ENCODE data around the gene TOM1L1. TPM values are rescaled to one million over a fixed set of nuclear protein-coding genes. Genes with fewer than 3 reads are reported as not detected.

Gene TOM1L1
- total RNA-seq, 1 donor from 2014 or later = 34.1 TPM

DNA sequence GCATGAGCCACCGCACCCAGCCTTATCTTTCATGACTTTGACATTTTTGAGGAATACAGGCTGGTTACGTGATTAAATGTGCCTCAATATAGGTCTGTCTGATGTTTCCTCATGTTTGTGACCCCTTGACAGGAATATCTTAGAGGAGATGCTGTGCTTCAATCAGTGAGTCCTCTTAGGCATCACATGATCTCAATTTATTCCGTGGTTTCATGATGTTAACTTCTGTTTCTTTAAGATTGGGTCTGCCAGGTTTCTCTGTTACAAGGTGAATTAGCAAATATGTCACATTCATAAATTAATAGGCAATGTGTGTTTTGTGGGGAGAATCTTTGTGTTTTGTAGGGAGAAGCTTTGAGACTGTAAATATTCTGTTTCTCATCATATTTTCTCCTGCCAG lies 71.2 kb downstream of the TOM1L1 start:
- Histone ChIP-seq H3K4me3 (no peak overlapping the region), H3K27me3 (ENCODE audit: low read depth) (no peaks in the 10 kb centered on the region), H3K36me3 (no peaks in the 10 kb centered on the region), H3K9me3 (no peaks in the 10 kb centered on the region), H3K4me1 (peaks cover 14% of the 10 kb centered on the region), H3K27ac (no peak overlapping the region)
- intact Hi-C loops (cut with DNase I) = no loop called here
- TF ChIP-seq, protein P1, sequence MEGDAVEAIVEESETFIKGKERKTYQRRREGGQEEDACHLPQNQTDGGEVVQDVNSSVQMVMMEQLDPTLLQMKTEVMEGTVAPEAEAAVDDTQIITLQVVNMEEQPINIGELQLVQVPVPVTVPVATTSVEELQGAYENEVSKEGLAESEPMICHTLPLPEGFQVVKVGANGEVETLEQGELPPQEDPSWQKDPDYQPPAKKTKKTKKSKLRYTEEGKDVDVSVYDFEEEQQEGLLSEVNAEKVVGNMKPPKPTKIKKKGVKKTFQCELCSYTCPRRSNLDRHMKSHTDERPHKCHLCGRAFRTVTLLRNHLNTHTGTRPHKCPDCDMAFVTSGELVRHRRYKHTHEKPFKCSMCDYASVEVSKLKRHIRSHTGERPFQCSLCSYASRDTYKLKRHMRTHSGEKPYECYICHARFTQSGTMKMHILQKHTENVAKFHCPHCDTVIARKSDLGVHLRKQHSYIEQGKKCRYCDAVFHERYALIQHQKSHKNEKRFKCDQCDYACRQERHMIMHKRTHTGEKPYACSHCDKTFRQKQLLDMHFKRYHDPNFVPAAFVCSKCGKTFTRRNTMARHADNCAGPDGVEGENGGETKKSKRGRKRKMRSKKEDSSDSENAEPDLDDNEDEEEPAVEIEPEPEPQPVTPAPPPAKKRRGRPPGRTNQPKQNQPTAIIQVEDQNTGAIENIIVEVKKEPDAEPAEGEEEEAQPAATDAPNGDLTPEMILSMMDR (IDR thresholded peaks at IDR 0.05) = no peak
- ATAC-seq = no peak
- no peak for DNase-seq

DNA sequence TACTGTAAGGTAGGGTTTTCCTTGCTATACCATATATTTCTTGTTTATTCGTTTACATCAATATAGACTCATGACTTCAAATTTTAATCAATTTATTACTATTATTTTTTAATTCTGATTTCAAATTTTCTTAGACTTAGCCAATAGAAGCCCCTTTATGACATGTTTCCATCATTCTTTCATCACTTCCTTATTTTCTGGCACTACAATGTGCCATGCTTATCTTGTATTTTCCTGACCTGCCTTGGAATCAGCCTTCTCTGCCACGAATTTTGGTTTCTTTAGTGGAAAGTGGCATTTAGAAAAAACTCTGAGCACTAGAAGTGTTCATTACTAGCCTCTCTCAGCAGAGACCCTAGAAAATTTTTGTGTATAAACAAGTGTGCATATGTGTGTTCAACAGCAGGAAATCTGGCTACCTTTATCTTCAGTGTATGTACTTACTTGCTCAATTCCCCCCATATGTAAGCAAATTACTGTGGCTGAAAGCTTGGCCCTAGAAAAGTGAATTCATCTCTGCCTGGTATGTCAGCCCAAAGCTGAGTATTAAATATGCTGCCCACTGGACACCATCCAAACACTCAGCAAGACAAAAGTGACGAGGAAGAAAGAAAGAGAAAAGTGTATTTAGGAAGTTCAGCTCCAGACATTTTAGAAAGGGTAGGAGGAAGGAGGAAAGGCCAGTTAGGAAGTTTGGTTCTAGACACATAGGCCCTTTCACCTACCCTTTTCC lies 71.9 kb downstream of the TOM1L1 start:
- H3K4me1 ChIP-seq = peaks cover 9% of the 10 kb centered on the region
- no peak overlapping the region for H3K4me3 ChIP-seq
- DNase-seq (no peak), ATAC-seq (no peak)
- H3K36me3 ChIP-seq = no peaks in the 10 kb centered on the region
- no peaks in the 10 kb centered on the region for H3K9me3 ChIP-seq
- no peaks in the 10 kb centered on the region for H3K27me3 ChIP-seq (ENCODE audit: low read depth)
- intact Hi-C loops (cut with DNase I) = no loop called here
- H3K27ac ChIP-seq = no peak overlapping the region
- TF ChIP-seq, protein P1 (IDR thresholded peaks at IDR 0.05) = no peak

DNA sequence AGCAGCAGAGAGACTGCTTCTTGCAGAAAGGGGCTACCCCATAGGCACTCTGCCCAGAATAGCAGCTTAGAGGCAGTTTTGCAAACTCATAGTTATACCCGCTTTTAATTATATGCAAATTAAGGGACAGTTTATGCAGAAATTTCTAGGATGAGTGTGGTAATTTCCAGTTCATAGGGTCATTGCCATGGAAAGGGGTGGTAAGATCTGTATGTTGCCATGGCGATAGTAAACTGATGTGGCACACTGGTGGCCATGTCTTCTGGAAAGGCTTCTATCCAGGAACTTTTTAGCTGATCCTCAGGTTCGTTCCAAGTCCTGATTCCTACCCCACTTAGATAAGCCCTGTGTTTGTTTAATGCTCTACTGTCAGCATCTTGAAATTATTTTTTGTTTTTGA lies 74.1 kb downstream of the TOM1L1 start:
- no peaks in the 10 kb centered on the region for H3K27me3 ChIP-seq (ENCODE audit: low read depth)
- H3K4me3 ChIP-seq = no peak overlapping the region
- ATAC-seq (no peak), DNase-seq (no peak)
- no peaks in the 10 kb centered on the region for H3K9me3 ChIP-seq
- H3K36me3 ChIP-seq = no peaks in the 10 kb centered on the region
- intact Hi-C loops (cut with DNase I) = no loop called here
- peaks cover 2% of the 10 kb centered on the region for H3K4me1 ChIP-seq
- no peak overlapping the region for H3K27ac ChIP-seq
- TF ChIP-seq, protein P1 (IDR thresholded peaks at IDR 0.05) = no peak

DNA sequence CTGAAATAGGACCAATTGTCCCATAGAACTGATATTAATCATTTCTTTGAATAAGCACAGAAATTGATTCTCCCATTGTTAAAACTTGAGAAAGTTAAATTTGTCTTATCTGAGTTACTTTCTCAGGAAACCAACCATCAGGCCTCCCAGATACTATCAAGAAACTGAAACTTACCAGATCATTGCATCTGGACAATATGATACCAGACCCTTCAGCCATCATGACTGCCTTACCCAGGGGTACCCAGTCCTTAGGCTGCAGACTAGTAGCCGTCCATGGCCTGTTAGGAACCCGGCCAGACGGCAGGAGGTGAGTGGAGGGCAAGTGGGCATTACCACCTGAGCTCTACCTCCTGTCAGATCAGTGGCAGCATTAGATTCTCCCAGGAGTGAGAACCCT lies 75.7 kb downstream of the TOM1L1 start:
- Histone ChIP-seq H3K4me3 (no peak overlapping the region), H3K27me3 (ENCODE audit: low read depth) (no peaks in the 10 kb centered on the region), H3K9me3 (peaks cover 6% of the 10 kb centered on the region), H3K27ac (no peak overlapping the region), H3K36me3 (no peaks in the 10 kb centered on the region), H3K4me1 (no peaks in the 10 kb centered on the region)
- no peak for DNase-seq
- no peak for ATAC-seq
- TF ChIP-seq, protein P1 (IDR thresholded peaks at IDR 0.05) = no peak
- intact Hi-C loops (cut with DNase I) = no loop called here

DNA sequence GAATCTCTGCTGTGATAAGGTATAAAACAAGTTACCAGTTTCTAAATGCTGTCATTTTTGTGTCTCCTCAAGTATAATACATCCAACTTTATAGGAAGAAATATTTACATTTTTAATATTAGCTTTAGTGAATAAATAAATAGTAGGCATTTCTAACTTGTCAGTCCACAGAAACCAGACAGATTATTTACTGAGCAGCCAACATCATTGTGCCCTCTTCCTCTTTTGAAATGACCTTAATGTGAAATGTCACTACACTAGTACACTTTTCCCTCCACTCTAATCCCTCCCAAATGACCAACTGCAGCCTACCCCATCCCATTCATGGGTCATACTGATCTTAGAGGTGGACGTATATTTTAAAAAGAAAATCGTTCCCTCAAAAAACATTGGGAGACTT lies 77.1 kb downstream of the TOM1L1 start:
- ATAC-seq (no peak), DNase-seq (no peak)
- Histone ChIP-seq H3K27me3 (ENCODE audit: low read depth) (no peaks in the 10 kb centered on the region), H3K9me3 (peaks cover 6% of the 10 kb centered on the region), H3K4me1 (no peaks in the 10 kb centered on the region), H3K4me3 (no peak overlapping the region), H3K36me3 (no peaks in the 10 kb centered on the region), H3K27ac (no peak overlapping the region)
- TF ChIP-seq, protein P1 (IDR thresholded peaks at IDR 0.05) = no peak
- intact Hi-C loops (cut with DNase I) = no loop called here
